Measurements from ENCODE around the gene ERCC5.

Gene ERCC5

DNA sequence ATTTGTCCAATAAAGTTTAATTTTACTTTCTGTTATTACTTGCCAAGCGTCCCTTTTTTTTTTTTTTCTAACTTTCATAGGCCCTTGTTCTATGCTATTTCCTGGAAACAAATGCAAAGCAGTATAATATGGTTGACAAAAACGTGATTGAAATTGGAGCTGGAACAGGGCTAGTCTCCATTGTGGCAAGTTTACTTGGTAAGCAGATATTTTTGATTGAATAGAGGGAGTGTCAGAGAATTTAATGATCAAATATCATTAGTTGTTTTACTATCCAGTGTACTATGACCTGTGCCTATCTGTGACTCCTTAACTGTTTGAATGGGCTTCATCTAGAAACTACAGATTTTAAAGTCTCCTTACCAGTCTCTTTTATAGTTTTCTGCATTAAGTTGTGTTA is 46.7 kb downstream of the ERCC5 start:
- no peak for DNase-seq (ENCODE audit: low spot score)

DNA sequence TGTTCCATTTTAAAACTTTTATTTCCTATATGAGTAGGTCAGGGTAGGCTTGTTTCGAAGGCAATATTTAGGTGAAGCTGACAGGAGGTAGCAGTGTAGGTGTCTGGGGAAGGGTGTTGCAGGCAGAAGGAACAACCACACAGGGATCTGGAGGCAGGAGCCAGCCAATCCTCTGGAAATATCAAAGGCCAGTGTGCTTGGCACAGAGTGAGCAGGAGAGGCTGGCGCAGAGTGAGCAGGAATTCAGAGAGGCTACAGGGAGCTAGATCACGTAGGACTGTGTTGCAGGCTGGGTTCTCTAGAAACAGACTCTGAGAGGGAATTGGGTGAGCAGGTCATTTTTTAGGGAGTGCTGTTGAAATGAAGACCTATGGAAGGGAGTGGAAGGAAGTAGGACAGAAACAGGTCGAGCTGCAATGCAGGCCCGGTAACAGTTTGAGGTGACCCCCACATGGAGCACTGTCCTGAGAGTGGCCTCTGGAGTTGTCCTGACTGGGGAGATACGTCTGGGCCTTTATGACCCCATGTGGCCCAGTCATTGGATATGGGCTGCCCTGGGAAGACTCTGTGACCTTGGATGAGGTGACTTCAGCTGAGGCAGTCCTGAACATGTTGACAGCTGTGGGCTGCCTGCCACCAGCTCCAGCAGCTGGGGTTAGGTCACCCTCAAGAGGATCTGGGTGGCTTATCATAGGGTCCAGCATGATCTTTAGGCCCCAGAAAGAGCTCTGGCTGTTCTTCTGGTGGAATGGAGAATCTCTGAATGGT is 51.7 kb downstream of the ERCC5 start:
- DNase-seq (ENCODE audit: low spot score): no peak

DNA sequence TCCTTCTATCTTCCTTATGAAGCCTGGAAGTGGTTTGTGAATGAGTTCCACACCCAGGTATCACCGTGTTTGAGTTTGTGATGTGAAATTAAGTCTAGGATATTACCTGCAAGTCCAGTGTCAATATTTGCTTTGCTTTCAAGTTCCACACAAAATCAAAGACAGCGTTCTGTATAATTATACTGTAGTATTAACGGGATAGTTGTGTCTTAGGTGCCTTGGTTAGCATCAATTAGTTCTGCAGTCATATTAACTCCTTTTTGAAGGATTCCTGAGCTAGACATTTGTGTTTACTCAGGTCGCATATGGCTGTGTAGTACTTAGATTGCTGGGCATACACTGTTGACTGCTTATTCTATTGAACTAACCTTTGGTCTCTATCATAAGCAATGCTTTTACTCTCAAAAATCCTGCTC is 54.4 kb downstream of the ERCC5 start:
- DNase-seq (ENCODE audit: low spot score): no peak

DNA sequence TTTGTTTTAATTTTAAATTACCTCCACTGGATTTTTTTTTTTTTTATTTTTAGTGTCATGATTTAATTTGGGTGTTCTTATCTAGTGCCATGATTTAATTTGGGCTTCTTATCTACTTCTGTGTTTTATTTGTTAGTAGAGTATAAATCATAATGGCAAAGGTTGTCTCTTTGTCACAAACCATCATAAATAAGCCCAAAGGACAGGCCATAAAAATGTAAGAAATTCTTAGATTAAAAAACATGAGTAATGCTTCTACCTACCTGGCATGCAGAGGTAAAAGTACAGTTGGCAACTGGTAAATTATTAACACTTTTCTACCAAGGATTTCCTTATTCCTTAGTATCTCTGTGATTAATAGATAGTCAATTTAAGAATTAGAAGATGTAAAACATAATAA is 55.2 kb downstream of the ERCC5 start:
- DNase-seq (ENCODE audit: low spot score): no peak

DNA sequence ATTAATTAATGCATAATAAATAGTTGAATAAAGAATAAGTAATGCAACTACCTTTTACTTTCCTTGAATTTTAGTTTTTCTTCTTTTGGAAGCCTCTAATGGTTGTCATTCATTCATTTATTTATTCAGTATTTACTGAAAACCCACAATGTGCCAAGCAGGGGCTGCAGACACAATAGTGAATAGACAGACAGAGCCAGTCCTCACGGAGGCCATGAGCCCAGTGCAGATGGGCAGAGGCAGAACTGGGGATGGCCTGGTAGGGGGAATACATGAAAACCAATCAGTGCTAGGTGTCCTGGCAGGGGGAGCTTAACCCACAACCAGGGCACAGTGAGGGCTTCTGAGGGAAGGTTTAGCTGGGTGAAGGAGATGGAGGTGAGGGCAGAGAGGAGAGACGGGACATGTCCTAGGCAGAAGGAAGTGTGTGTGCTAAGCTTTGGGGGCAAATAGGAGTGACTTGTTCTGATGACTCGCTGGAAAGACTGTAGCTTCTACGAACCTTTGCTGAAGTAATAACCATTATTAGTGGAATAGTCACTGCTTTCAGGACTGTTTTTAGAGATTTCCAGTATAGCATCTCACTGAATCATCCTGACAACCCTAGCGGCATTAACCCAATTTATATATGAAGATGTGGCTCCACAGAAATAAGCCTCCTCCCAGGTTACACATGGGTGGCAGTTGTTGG is 55.9 kb downstream of the ERCC5 start:
- DNase-seq (ENCODE audit: low spot score): no peak

DNA sequence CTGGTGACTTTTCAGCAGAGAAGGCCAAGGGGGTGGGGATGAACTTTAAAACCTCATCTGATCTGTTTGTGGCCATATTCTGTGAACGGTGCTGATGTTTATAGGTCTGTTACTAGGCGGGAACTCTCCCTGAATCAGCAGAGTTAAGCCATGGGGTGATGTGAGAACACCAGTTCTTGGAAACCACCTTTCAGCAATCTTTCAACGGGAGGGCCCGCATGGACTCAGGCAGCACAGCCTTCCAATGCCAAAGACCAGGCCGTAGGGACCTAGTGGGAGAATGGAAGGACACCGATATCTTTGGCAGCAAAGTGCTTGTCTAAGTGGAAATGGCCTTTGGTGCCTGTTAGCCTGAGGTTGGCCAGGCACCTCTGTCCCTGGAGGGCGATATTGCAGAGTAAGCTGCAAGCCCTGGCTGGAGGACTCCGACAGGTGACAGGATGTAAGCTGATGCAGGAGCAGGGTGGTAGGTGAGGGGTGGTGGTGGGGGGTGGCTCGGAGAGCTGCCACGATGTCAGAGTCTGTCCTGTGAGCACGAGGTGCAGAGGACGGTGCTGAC is 57.0 kb downstream of the ERCC5 start:
- no peak for DNase-seq (ENCODE audit: low spot score)

DNA sequence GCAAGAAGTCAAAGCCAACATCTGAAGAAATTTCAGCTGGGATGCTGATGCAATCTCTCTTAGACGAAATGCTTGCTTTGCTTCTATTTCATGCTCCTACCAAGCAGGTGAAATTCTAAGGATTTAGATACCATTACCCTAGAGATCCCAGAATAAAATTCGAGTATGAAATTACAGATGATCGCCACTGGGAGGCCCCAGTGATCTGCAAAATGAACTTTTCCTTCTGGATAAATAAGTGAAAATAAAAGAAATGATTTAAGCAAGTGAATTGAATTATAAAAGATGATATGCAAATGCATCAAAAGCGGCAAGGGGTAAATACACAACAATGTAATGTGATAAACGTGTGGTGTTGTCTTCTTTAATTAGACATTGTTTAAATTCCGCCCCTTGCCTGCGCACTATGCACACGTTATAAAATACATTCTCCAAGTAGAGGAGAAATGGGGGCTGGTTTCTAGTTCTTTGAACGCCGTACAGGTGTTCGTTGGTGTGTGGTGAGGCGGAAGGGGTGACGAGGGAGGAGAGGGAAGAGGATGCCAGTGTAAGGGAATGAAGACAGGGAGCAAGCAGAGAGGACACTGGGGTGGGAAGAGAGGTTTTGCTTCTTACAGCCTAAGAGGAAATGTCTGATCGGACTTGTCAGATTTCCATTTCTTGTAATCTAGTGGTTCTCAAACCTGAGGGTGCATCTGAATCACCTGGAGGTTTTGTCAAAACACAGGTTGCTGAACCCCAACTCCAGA is 58.0 kb downstream of the ERCC5 start:
- DNase-seq (ENCODE audit: low spot score): no peak

DNA sequence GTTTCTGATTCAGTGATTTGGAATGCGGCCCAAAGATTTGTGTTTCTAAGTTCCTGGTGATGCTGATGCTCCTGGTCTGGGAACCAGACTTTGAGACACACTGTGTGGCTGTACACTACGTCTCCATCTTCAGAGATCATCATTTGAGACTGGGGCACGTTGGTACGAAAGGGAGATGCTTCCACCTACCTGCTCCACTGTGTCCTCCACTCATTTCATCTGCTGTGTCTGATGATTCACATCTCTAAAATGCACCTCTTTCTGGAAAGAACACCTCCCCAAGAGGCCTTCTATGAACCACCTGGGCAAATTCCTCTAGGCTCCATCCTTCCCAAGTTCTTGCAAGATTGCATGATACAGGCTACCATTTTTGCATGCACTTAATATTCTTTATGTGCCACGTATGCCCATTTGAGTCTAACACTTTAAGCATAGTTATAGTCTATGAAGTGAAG is 58.6 kb downstream of the ERCC5 start:
- DNase-seq (ENCODE audit: low spot score): no peak

DNA sequence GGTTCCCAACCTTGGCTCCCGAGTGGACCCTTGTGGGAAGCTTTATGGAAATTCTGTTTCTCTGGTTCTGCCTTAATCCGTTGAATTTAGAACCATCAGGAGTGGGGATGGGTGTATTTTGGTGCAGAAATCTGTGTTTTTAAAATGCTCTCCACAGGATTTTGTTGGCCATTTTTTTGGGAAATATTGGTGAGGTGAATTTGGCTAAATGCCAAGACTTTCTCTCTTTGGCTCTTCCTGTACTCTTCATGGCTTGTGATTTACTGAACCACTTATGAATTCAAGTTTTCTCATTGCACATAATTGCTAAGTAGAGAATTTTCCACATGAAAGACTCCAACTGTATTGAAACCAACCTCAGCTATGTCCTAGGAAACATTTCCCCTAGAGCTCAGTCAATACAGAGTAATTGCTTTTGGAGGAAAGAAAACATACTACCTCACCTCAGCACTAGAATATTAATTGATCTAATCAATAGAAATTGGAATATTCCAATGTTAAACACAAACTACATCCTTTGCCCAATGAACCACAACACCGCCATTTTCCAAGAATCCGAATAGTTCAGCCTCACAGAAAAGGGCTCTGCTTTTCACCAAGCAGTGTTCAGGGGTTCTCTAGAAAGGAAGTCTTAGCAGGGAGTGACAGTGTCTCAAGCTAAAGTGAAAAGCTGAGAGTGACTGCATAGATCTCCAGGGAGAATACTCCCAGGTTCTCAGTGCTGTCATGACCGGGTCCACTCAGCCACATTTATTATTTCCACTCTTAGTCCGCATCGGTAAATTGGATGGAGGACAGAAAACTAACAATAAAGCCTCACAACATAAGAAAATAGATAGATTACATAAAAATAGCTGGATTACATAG is 60.3 kb downstream of the ERCC5 start:
- no peak for DNase-seq (ENCODE audit: low spot score)

DNA sequence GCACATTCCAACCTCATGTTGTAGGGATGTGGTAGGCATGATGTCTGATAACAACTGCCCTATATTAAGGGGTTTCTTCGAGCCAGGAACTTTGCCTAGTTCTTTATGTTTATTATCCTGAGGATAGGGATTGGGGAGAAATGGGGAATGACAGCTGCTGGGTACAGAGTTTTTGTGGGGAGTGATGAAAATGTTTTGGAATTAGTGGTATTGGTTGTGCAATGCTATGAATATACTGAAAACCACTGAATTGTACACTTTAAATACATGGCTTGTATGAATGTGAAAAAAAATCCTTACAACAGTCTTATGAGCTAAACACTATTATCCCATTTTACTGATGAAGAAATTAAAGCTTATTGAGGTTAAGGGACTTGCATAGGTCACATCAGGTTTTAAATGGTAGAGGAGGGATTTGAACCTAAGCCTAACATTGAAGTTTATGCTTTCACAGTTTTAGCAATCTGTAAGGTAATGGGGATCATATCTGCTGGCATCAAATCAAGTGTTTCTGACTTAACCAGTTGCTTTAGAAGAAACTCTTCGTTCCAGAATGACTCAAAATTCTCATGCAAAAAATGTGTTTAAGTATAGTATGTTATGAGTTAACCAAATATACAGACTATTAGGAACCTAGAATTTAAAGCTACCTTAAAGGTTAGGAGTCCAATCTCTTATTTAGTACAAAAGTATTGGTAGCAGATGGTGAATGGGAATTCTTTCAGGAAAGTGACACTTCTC is 61.4 kb downstream of the ERCC5 start:
- DNase-seq (ENCODE audit: low spot score): no peak

DNA sequence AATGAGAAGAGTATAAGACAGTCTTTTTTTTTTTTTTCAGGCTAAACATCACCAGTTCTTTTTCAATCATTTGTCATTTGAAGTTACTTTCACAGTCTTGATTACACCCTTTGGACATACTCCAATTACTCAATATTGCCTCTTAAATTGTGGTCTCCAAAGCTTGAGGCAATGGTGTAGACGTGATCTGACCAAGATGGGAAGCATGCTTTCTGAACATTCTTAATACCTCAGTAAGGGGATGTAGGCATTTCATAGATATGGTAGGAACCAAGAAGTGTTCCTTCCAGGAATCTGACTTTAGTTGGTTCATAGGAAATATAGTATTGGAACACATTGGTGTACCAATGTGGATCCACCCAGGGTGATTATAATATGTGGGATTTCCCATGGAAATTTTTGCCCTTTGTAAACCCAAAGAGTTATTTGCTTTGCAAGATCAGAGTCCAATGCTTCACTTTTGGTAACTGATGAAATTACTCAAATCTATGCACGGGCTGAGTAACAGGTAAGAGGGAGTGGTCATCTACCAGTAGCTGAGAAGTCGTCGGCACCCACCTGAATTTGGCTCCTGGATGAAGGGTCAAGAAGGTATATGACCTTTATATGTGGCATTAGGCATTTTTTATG is 62.2 kb downstream of the ERCC5 start:
- DNase-seq (ENCODE audit: low spot score): no peak

DNA sequence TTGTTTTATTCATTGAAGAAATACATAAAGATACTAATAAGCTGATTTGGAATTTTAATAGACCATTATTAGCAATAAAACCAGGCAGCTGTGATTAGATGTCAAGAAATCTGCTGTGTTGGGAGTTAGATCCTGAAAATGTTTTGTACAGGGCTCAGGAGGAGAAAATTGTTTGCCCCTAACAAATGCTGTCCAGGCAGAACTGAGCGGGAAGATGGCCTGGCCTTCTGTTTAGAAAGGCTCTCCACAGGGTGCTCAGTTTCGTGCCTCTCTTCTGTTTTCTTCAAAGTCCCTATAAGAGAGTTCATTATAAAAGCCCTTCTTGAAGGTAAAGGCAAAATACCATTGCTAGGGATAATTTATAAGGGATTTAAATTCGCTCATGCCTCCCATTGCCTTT is 64.1 kb downstream of the ERCC5 start:
- no peak for DNase-seq (ENCODE audit: low spot score)

DNA sequence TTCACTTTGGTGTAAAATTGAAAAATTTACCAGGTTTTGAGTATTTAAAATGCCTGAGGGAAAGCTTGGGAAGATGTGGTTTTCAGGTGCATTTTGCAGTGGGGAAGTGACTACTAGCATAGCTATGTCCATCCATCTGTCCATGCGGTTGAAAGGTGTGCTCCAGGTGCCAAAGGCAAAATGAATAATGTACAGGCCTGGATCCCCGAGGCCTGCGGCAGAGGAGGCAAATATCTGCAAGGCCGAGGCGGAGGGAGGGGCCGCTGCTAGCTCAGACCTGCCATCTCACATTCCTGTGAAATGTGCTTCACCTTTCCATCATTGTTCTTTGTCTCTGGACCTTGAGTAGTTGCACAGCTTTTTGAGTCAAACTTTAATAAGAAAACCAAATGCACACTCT is 65.5 kb downstream of the ERCC5 start:
- DNase-seq (ENCODE audit: low spot score): no peak

DNA sequence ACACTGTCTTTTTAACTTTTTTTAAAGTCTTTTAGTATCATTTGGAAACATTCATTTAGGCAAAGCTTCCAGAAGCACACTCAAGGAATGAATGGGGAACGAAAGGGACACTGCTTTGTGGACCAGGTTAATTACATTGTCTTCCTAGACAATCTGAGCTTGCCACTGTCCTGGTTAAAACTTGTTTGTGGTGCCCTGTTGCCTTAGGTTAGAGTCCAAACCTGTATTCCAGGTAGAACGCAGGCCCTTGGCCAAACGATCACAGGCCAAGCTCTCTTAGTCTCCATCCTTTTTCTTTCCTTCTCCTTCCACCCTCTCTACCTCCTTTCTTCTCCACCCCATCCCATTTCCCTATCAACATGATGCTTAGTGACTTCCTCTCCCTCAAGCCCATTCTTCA is 66.8 kb downstream of the ERCC5 start:
- DNase-seq (ENCODE audit: low spot score): no peak

DNA sequence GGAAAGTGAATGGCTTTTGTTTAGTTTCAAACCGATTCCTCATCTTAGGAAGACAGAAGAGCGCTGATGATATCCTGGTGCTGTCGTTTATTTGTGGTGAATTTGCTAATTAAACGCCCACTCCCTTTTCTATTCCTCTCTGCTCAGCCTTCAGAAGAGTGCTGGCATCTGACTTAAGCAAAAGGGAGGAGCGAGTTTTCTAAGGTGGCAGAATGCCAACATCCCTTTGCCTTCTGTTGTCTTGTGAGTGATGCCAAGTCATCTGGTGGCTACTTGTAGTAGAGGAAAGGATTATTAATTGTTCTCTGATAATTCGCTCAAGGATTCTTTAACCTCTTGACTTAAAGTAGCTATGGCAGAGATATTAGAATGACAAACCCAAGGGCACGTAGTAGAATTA is 68.1 kb downstream of the ERCC5 start:
- DNase-seq (ENCODE audit: low spot score): no peak

DNA sequence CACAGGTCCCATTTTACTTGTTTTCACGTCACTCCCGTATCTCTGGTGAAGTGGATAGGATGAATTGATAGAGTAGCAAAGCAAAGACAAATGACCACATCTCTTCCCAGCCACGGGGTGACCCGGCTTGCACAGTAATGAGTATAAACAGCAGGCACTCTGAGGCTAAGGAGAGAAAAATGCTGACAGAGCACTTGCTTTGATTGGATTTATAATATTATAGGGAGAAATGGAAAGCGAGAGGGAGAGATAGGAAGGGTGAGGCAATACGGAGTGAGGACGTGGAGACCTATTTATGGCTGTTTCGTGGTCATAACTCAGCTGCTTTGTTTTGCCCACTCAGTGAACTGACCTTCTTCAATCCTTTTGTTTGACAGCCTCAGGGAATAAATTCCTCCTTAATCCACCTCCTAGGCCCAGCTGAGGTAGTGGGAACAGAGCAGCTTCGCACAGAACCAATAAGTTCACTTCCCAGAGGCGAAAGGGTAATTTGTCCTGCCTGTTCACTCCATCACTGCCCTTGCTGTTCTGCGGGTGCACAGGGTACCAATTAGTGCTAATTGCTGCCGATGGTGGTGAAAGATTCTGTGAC is 68.6 kb downstream of the ERCC5 start:
- no peak for DNase-seq (ENCODE audit: low spot score)

DNA sequence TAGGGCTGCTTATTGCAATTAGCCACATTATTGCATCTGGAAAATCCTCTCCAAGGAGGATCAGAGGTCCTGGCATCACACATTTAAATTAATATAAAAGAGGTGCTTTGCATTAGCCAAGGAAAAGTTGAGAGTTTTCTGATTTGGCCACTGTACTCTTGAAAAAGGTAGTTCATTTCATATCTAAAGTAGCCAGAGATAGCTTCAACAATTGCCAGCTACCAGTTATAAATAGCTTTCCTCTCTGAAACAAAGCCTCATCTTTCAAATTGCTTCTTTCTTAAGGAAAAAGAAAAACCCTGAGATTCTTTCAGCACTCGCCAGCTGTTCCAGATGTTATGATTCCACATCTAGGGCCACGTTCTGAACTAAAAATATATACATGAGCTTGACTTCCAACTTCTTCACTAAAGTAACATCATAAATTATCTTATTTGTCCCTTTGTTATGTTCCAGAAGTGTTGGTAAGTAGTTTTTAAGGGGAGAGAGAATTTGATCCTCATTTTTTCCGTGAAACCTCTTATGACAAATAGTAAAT is 69.6 kb downstream of the ERCC5 start:
- DNase-seq (ENCODE audit: low spot score): no peak

DNA sequence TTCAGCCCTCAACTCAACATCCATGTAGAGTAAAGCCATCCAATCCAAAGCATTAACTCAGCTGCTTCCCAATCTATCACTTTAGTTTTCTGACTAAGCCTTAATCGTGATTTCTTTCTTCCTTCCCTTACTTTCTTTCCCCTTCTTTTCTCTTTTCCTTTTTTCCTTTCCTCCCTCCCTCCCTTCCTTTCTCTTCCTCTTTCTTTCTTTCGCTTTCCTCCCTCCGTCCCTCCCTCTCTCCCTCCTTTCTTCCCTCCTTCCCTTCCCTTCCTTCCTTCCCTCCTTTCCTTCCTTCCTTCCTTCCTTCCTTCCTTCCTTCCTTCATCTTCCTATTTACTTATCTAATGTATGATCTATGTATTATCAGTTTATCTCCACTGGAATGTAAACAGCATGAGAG is 71.2 kb downstream of the ERCC5 start:
- DNase-seq (ENCODE audit: low spot score): no peak

DNA sequence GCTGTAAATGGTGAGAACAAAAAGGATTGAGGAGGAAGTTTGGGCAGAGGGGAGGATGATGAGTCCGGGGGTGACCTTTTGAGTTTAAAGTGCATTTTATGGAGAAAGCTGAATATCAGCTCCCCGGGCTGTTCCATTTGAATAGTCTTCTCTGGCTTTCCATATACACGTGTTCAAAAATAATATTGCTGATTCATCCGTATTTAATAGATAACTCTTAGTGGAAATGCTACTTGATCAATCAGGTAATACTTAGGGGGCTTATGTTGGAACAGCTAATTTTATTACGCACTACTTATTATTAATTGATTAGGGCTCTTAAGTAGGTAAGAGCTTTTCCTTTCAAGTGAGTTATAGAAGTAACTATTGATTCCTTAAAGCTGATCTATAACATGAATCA is 76.4 kb downstream of the ERCC5 start:
- no peak for DNase-seq (ENCODE audit: low spot score)
